HepG2 (cell line): Measurements from ENCODE around the gene CADM4. TPM values are rescaled to one million over a fixed set of nuclear protein-coding genes. Genes with fewer than 3 reads are reported as not detected.

Source experiments
- ARNT ChIP-seq: fragments of 450-650 bp; IDR thresholded peaks from 2 replicates; pipeline ENCODE4 v1.6.1; 2017
- CERS6 ChIP-seq: sonication (generic); formaldehyde crosslinking; IDR thresholded peaks from 2 replicates; pipeline ENCODE4 v1.5.0; 2020; ENCODE audit warnings: missing genetic modification reagents
- DR1 ChIP-seq: sonication (generic); formaldehyde crosslinking; IDR thresholded peaks from 2 replicates; pipeline ENCODE4 v1.8.0; 2021; ENCODE audit warnings: mild to moderate bottlenecking, missing genetic modification reagents, inconsistent platforms
- ETV5 ChIP-seq: IDR thresholded peaks from 2 replicates; pipeline ENCODE4 v1.6.1; 2018; ENCODE audit warnings: missing biosample characterization, missing genetic modification reagents, inconsistent platforms, borderline replicate concordance
- GMEB1 ChIP-seq: sonication (generic); formaldehyde crosslinking; IDR thresholded peaks from 2 replicates; pipeline ENCODE4 v1.5.1; 2020; ENCODE audit warnings: missing genetic modification reagents, mild to moderate bottlenecking, borderline replicate concordance
- HOXA3 ChIP-seq: sonication (generic); formaldehyde crosslinking; IDR thresholded peaks from 2 replicates; pipeline ENCODE4 v1.5.0; 2020; ENCODE audit warnings: missing genetic modification reagents
- HOXA5 ChIP-seq: sonication (generic); formaldehyde crosslinking; IDR thresholded peaks from 2 replicates; pipeline ENCODE4 v1.4.0; 2020; ENCODE audit warnings: missing genetic modification reagents
- KDM5A ChIP-seq: fragments of 200-600 bp; sonication (generic); IDR thresholded peaks from 2 replicates; pipeline ENCODE4 v1.7.0; 2018; ENCODE audit warnings: antibody characterized with exemption, mild to moderate bottlenecking, low read length, borderline replicate concordance
- NFYC ChIP-seq: IDR thresholded peaks from 2 replicates; pipeline ENCODE4 v1.6.1; 2016; ENCODE audit warnings: missing genetic modification reagents, missing compliant biosample characterization
- POLR2G ChIP-seq: fragments of 200-400 bp; formaldehyde crosslinking; IDR thresholded peaks from 2 replicates; pipeline ENCODE4 v1.6.1; 2018; ENCODE audit warnings: mild to moderate bottlenecking, low read depth, low read length, moderate library complexity
- ZNF547 ChIP-seq: sonication (generic); formaldehyde crosslinking; IDR thresholded peaks from 2 replicates; pipeline ENCODE4 v1.5.1; 2020; ENCODE audit warnings: mild to moderate bottlenecking, missing genetic modification reagents
- ZNF574 ChIP-seq: sonication (generic); formaldehyde crosslinking; IDR thresholded peaks from 2 replicates; pipeline ENCODE4 v1.4.0; 2020; ENCODE audit warnings: missing genetic modification reagents
- polyA plus RNA-seq, 8 experiments: library from polyadenylated mRNA; depleted of rRNA in 3 of 8; stranded (reverse) in 7 of 8; unstranded in 1 of 8; fragments of >200 nt; fragmentation: Illumina TruSeq in 4 of 8; extraction: Trizol in 4 of 8; gene quantifications; 2 replicates each; pipeline versions ENCODE4 v1.2.1 to v1.2.3, GENCODE V29; 2011 to 2016; ENCODE audit warnings: low read depth in 4 of 8, missing spikeins in 1 of 8, mixed read lengths in 1 of 8; ENCODE audit not compliant: insufficient read depth in 1 of 8
- total RNA-seq, 5 experiments: library from RNA; depleted of rRNA; stranded (reverse); fragments of >200 nt; fragmentation: Illumina TruSeq; extraction: Trizol; gene quantifications; 2 replicates each; pipeline ENCODE4 v1.2.3, GENCODE V29; 2016; ENCODE audit warnings: low read depth in 1 of 5
- TF ChIP-seq, protein P1 (sequence below): sonication (generic); formaldehyde crosslinking; IDR thresholded peaks from 2 replicates; pipeline ENCODE4 v1.5.1; 2020; ENCODE audit warnings: mild to moderate bottlenecking, missing genetic modification reagents, borderline replicate concordance
- TF ChIP-seq, protein P2 (sequence below): sonication (generic); formaldehyde crosslinking; IDR thresholded peaks from 2 replicates; pipeline ENCODE4 v1.5.1; 2020; ENCODE audit warnings: missing genetic modification reagents, mild to moderate bottlenecking, borderline replicate concordance
- TF ChIP-seq, protein P3 (sequence below): IDR thresholded peaks from 2 replicates; pipeline ENCODE4 v1.6.1; 2016; ENCODE audit warnings: missing compliant biosample characterization, missing genetic modification reagents, borderline replicate concordance

CADM4 gene
- total and polyA plus RNA-seq, 2 of the 13 experiments (the other 11 are each of a cell fraction or from before 2014, with no cell fraction given) = 8.5 to 16.0 TPM

GRCh38 chr19:43575156-43575950, 64.3 kb downstream of the CADM4 start, which contains the start of the genes PINLYP and XRCC1 (continued):
- TF ChIP-seq NFYC (CRISPR knock-in tag) = peak; percentile 69
- peak; percentile 73; the same call in 1 of the 2 replicates for TF ChIP-seq GMEB1 (CRISPR knock-in tag)
- TF ChIP-seq POLR2G = peak; percentile 70
- TF ChIP-seq, protein P1, sequence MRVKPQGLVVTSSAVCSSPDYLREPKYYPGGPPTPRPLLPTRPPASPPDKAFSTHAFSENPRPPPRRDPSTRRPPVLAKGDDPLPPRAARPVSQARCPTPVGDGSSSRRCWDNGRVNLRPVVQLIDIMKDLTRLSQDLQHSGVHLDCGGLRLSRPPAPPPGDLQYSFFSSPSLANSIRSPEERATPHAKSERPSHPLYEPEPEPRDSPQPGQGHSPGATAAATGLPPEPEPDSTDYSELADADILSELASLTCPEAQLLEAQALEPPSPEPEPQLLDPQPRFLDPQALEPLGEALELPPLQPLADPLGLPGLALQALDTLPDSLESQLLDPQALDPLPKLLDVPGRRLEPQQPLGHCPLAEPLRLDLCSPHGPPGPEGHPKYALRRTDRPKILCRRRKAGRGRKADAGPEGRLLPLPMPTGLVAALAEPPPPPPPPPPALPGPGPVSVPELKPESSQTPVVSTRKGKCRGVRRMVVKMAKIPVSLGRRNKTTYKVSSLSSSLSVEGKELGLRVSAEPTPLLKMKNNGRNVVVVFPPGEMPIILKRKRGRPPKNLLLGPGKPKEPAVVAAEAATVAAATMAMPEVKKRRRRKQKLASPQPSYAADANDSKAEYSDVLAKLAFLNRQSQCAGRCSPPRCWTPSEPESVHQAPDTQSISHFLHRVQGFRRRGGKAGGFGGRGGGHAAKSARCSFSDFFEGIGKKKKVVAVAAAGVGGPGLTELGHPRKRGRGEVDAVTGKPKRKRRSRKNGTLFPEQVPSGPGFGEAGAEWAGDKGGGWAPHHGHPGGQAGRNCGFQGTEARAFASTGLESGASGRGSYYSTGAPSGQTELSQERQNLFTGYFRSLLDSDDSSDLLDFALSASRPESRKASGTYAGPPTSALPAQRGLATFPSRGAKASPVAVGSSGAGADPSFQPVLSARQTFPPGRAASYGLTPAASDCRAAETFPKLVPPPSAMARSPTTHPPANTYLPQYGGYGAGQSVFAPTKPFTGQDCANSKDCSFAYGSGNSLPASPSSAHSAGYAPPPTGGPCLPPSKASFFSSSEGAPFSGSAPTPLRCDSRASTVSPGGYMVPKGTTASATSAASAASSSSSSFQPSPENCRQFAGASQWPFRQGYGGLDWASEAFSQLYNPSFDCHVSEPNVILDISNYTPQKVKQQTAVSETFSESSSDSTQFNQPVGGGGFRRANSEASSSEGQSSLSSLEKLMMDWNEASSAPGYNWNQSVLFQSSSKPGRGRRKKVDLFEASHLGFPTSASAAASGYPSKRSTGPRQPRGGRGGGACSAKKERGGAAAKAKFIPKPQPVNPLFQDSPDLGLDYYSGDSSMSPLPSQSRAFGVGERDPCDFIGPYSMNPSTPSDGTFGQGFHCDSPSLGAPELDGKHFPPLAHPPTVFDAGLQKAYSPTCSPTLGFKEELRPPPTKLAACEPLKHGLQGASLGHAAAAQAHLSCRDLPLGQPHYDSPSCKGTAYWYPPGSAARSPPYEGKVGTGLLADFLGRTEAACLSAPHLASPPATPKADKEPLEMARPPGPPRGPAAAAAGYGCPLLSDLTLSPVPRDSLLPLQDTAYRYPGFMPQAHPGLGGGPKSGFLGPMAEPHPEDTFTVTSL (CRISPR knock-in tag) = no peak
- TF ChIP-seq DR1 = peak; percentile 20; the same call in 1 of the 2 replicates
- TF ChIP-seq ZNF574 = 0 out of 2 replicates have a peak, but pooled peaks have one; percentile 31
- no peak for TF ChIP-seq CERS6 (CRISPR knock-in tag)
- peak; percentile 89 for TF ChIP-seq KDM5A
- peak; percentile 81 for TF ChIP-seq HOXA3
- TF ChIP-seq, protein P2, sequence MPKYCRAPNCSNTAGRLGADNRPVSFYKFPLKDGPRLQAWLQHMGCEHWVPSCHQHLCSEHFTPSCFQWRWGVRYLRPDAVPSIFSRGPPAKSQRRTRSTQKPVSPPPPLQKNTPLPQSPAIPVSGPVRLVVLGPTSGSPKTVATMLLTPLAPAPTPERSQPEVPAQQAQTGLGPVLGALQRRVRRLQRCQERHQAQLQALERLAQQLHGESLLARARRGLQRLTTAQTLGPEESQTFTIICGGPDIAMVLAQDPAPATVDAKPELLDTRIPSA (CRISPR knock-in tag) = no peak
- TF ChIP-seq ETV5 = no peak
- TF ChIP-seq HOXA5 (CRISPR knock-in tag) = peak; percentile 54; the same call in 1 of the 2 replicates
- TF ChIP-seq ZNF547 (CRISPR knock-in tag) = no peak
- TF ChIP-seq ARNT = no peak
- TF ChIP-seq, protein P3, sequence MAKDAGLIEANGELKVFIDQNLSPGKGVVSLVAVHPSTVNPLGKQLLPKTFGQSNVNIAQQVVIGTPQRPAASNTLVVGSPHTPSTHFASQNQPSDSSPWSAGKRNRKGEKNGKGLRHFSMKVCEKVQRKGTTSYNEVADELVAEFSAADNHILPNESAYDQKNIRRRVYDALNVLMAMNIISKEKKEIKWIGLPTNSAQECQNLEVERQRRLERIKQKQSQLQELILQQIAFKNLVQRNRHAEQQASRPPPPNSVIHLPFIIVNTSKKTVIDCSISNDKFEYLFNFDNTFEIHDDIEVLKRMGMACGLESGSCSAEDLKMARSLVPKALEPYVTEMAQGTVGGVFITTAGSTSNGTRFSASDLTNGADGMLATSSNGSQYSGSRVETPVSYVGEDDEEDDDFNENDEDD (CRISPR knock-in tag) = peak; percentile 88
